Measurements from ENCODE around the gene MYH16.
"Not testable (repeated sequence)": the region's sequence is repeated elsewhere in the genome, so short reads cannot be mapped to it uniquely, and the experiment has no call there.

The MYH16 gene

DNA sequence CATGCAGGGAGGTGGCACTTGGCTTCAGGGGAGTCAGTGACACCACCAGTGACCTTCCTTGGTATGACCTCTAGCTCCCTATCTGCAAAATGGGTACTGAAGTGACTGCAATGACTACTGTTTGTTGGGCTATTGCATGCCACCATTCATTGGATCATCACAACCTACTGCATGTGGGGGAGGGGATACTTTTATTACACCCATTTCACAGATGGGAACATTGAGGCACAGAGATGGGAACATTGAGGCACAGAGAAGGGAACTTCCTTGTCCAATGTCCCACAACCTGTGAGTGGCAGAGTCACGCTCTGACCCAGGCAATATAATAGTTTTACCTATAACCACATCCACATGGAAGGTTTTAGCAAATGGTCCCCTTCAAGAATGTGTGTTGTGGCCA lies 12.2 kb upstream of the MYH16 start:
- no peak for DNase-seq (ENCODE audit: low read depth, low spot score)
- Histone ChIP-seq H3K9ac (ENCODE audit: insufficient read length, low read depth) (no peak overlapping the region), H3K9me3 (ENCODE audit: insufficient read depth, low read length) (no peaks in the 10 kb centered on the region), H3K27me3 (ENCODE audit: insufficient read depth, insufficient read length) (no peaks in the 10 kb centered on the region), H3K4me1 (ENCODE audit: insufficient read depth, insufficient read length) (no peaks in the 10 kb centered on the region), H3K36me3 (ENCODE audit: insufficient read depth, insufficient read length, low read length) (no peaks in the 10 kb centered on the region), H3K4me3 (ENCODE audit: insufficient read length, low read depth) (no peak overlapping the region)
- TF ChIP-seq SUZ12 (IDR thresholded peaks at IDR 0.05; ENCODE audit: extremely low read depth, insufficient read depth, insufficient read length) (no peak), YY1 (IDR thresholded peaks at IDR 0.05; ENCODE audit: insufficient read depth, insufficient read length) (no peak), ZNF274 (IDR thresholded peaks at IDR 0.05; ENCODE audit: low read depth, low read length) (no peak)

DNA sequence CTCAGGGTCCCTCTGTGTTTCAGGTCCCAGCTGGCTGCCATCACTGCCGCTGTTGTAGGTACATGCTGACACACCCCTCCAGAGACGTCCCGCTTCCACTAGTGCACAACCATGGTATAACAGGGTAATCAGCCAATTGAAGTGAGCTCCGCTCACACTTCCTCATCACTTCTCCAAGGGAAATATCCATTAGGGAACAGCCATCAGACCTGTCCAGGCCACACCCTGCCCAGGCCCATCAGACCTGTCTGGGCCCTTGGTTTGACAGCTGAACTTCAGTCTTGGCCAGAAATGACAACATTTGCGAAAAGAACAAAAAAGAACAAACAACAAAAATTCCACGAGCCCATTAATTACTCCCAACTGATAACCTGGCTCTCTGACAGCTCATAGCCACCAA lies 11.0 kb upstream of the MYH16 start:
- Histone ChIP-seq H3K4me1 (ENCODE audit: insufficient read depth, insufficient read length) (no peaks in the 10 kb centered on the region), H3K36me3 (ENCODE audit: insufficient read depth, insufficient read length, low read length) (no peaks in the 10 kb centered on the region), H3K9ac (ENCODE audit: insufficient read length, low read depth) (no peak overlapping the region), H3K27me3 (ENCODE audit: insufficient read depth, insufficient read length) (no peaks in the 10 kb centered on the region), H3K4me3 (ENCODE audit: insufficient read length, low read depth) (no peak overlapping the region), H3K9me3 (ENCODE audit: insufficient read depth, low read length) (no peaks in the 10 kb centered on the region)
- DNase-seq (ENCODE audit: low read depth, low spot score) = no peak
- no peak for TF ChIP-seq SUZ12 (IDR thresholded peaks at IDR 0.05; ENCODE audit: extremely low read depth, insufficient read depth, insufficient read length)
- no peak for TF ChIP-seq ZNF274 (IDR thresholded peaks at IDR 0.05; ENCODE audit: low read depth, low read length)
- TF ChIP-seq YY1 (IDR thresholded peaks at IDR 0.05; ENCODE audit: insufficient read depth, insufficient read length) = no peak

DNA sequence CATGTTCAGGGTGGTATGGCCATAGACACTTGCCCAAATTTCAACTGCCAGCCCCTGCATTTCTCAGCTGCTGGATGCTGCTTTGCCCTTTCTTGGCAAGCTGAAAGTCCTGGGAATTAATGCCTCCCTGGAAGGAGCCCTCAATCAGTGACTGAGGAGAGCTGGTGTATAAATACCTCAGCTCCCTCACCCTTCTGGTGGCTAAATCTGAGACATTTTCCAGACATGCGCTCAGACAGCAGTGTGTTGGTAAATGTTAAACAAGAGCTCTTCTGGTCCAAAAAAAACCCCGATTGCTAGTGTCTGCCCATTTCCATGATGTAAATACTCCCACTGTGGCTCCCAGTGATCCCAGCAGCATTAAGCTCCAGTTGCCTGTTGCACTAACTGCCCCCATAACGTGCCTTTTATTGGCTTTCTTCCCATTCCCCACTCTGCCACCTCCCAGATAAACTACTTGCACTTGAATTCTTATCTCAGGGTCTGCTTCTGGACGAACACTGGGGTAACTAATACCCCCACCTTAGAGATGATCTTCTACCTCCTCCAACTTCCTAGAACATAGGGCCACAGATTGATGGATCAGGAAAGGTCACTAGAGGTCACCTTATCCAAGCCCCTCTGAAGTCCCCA lies 6.7 kb upstream of the MYH16 start:
- H3K4me3 ChIP-seq (ENCODE audit: insufficient read length, low read depth) = no peak overlapping the region
- peaks cover 5% of the 10 kb centered on the region for H3K4me1 ChIP-seq (ENCODE audit: insufficient read depth, insufficient read length)
- no peak for DNase-seq (ENCODE audit: low read depth, low spot score)
- TF ChIP-seq ZNF274 (IDR thresholded peaks at IDR 0.05; ENCODE audit: low read depth, low read length) (no peak), YY1 (IDR thresholded peaks at IDR 0.05; ENCODE audit: insufficient read depth, insufficient read length) (no peak), SUZ12 (IDR thresholded peaks at IDR 0.05; ENCODE audit: extremely low read depth, insufficient read depth, insufficient read length) (no peak)
- H3K27me3 ChIP-seq (ENCODE audit: insufficient read depth, insufficient read length) = no peaks in the 10 kb centered on the region
- no peaks in the 10 kb centered on the region for H3K9me3 ChIP-seq (ENCODE audit: insufficient read depth, low read length)
- H3K36me3 ChIP-seq (ENCODE audit: insufficient read depth, insufficient read length, low read length) = no peaks in the 10 kb centered on the region
- H3K9ac ChIP-seq (ENCODE audit: insufficient read length, low read depth) = no peak overlapping the region

DNA sequence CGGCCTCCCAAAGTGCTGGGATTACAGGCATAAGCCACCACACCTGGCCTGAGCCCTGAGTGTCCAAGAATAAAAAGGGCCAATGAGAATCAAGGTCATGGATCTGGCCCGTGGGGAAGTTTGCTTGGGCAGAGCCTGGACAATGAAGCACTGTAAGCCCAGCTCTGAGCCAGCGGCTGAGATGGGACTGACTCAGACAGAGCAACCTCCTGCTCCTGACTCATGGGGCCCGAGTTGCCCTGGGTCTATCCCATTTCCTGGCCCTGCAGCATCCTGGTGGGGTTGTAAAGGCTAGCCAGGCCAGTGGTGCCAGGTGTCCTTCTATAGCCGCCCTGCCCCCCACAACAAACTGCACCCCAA lies 5.2 kb upstream of the MYH16 start:
- no peak for TF ChIP-seq SUZ12 (IDR thresholded peaks at IDR 0.05; ENCODE audit: extremely low read depth, insufficient read depth, insufficient read length)
- no peak for TF ChIP-seq ZNF274 (IDR thresholded peaks at IDR 0.05; ENCODE audit: low read depth, low read length)
- no peak for DNase-seq (ENCODE audit: low read depth, low spot score)
- no peak overlapping the region for H3K4me3 ChIP-seq (ENCODE audit: insufficient read length, low read depth)

DNA sequence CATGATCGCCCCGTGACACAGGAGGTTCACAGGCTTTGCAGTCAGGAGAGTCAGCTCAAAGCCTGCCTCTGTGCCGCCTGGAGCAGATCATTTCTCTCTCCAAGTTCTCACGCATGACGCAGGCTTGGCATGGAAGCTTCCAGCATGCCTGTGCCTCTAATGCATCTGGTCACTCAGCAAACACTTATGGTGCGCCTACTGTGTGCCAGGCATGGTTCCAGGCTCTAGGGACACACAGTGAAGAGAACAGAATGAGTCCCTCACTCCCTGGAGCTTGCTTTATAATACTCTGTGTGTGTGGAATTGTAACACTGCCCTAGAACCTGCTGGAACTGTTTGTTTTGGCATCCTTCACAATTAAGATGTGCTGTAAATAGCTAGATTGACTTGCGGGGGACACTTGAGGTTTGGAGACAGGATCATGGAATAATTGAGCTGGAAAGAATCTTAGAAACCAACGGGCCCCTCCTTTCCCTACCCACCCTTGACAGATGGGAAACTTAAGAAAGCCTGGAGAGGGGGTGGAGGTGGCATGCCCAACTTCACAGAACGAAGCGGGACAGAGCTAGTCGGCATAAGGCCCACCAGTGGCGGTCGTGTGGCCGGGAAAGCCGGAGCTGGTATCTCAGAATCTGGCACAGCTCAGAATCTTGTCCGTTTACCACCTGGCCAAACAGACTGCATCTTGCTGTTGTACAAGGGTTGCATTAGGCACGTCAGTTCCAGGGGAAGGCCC lies 4.6 kb upstream of the MYH16 start:
- Histone ChIP-seq H3K27me3 (ENCODE audit: insufficient read depth, insufficient read length) (no peaks in the 10 kb centered on the region), H3K4me1 (ENCODE audit: insufficient read depth, insufficient read length) (peaks cover 5% of the 10 kb centered on the region), H3K36me3 (ENCODE audit: insufficient read depth, insufficient read length, low read length) (no peaks in the 10 kb centered on the region), H3K9ac (ENCODE audit: insufficient read length, low read depth) (no peak overlapping the region), H3K9me3 (ENCODE audit: insufficient read depth, low read length) (no peaks in the 10 kb centered on the region), H3K4me3 (ENCODE audit: insufficient read length, low read depth) (no peak overlapping the region)
- DNase-seq (ENCODE audit: low read depth, low spot score) = no peak
- TF ChIP-seq SUZ12 (IDR thresholded peaks at IDR 0.05; ENCODE audit: extremely low read depth, insufficient read depth, insufficient read length) = no peak
- TF ChIP-seq ZNF274 (IDR thresholded peaks at IDR 0.05; ENCODE audit: low read depth, low read length) = no peak
- TF ChIP-seq YY1 (IDR thresholded peaks at IDR 0.05; ENCODE audit: insufficient read depth, insufficient read length) = no peak

More for the DNA sequence above, 5.2 kb upstream of the MYH16 start:
- Histone ChIP-seq H3K9me3 (ENCODE audit: insufficient read depth, low read length) (no peaks in the 10 kb centered on the region), H3K27me3 (ENCODE audit: insufficient read depth, insufficient read length) (no peaks in the 10 kb centered on the region), H3K4me1 (ENCODE audit: insufficient read depth, insufficient read length) (peaks cover 5% of the 10 kb centered on the region), H3K36me3 (ENCODE audit: insufficient read depth, insufficient read length, low read length) (no peaks in the 10 kb centered on the region), H3K9ac (ENCODE audit: insufficient read length, low read depth) (no peak overlapping the region)

DNA sequence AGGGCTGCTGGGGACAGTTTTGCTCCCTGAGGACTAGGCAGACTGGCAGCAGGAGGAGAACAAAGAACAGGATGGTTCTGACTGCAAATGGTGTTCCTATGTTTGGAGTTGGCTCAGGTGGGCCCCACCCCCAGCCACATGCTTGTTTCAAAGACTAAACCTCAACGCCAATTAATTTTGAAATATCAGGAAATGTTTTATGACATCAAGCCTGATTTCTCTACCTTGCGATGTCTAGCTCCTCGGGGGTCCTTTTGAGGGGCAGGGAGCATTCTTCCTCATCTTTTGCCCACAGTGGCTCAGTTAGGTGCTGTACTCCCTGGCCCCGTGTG lies 4.1 kb upstream of the MYH16 start:
- Histone ChIP-seq H3K4me1 (ENCODE audit: insufficient read depth, insufficient read length) (peaks cover 5% of the 10 kb centered on the region), H3K4me3 (ENCODE audit: insufficient read length, low read depth) (no peak overlapping the region), H3K9me3 (ENCODE audit: insufficient read depth, low read length) (no peaks in the 10 kb centered on the region), H3K27me3 (ENCODE audit: insufficient read depth, insufficient read length) (no peaks in the 10 kb centered on the region), H3K36me3 (ENCODE audit: insufficient read depth, insufficient read length, low read length) (no peaks in the 10 kb centered on the region), H3K9ac (ENCODE audit: insufficient read length, low read depth) (no peak overlapping the region)
- TF ChIP-seq ZNF274 (IDR thresholded peaks at IDR 0.05; ENCODE audit: low read depth, low read length) (no peak), YY1 (IDR thresholded peaks at IDR 0.05; ENCODE audit: insufficient read depth, insufficient read length) (no peak), SUZ12 (IDR thresholded peaks at IDR 0.05; ENCODE audit: extremely low read depth, insufficient read depth, insufficient read length) (no peak)
- no peak for DNase-seq (ENCODE audit: low read depth, low spot score)

DNA sequence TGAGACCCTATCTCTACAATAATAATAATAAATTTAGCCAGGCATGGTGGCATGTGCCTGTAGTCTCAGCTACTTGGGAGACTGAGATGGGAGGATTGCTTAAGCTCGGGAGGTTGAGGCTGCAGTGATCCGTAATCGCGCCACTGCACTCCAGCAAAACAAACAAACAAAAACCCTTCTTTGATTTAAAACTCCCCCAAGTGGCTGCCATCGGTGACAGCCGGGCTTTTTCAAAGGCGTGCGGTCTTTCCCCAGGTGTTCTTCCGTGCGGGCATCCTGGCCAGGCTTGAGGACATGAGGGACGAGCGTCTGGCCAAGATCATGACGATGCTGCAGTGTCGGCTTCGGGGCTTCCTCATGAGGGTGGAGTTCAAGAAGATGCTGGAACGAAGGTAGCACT lies 1.9 kb upstream of the MYH16 start:
- H3K36me3 ChIP-seq (ENCODE audit: insufficient read depth, insufficient read length, low read length) = no peaks in the 10 kb centered on the region
- H3K9me3 ChIP-seq (ENCODE audit: insufficient read depth, low read length) = no peaks in the 10 kb centered on the region
- no peak for DNase-seq (ENCODE audit: low read depth, low spot score)
- TF ChIP-seq YY1 (IDR thresholded peaks at IDR 0.05; ENCODE audit: insufficient read depth, insufficient read length) = no peak
- no peak for TF ChIP-seq ZNF274 (IDR thresholded peaks at IDR 0.05; ENCODE audit: low read depth, low read length)
- TF ChIP-seq SUZ12 (IDR thresholded peaks at IDR 0.05; ENCODE audit: extremely low read depth, insufficient read depth, insufficient read length) = no peak
- H3K4me1 ChIP-seq (ENCODE audit: insufficient read depth, insufficient read length) = peaks cover 5% of the 10 kb centered on the region
- no peak overlapping the region for H3K9ac ChIP-seq (ENCODE audit: insufficient read length, low read depth)
- H3K4me3 ChIP-seq (ENCODE audit: insufficient read length, low read depth) = no peak overlapping the region
- no peaks in the 10 kb centered on the region for H3K27me3 ChIP-seq (ENCODE audit: insufficient read depth, insufficient read length)

DNA sequence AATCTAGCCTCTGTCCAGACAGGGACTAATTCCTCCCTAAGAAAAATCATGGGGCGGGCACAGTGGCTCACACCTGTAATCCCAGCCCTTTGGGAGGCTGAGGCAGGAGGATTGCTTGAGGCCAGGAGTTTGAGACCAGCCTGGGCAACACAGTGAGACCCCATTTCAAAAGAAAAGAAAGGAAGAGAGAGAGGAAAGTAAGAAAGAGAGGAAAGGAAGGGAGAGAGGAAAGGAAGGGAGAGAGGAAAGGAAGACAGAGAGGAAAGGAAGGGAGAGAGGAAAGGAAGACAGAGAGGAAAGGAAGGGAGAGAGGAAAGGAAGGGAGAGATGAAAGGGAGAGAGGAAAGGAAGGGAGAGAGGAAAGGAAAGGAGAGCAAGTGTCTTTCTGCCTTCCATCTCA lies 922 bp downstream of the MYH16 start:
- not testable (repeated sequence) for H3K4me1 ChIP-seq (ENCODE audit: insufficient read depth, insufficient read length); H3K9me3 ChIP-seq (ENCODE audit: insufficient read depth, low read length); H3K27me3 ChIP-seq (ENCODE audit: insufficient read depth, insufficient read length); DNase-seq (ENCODE audit: low read depth, low spot score); H3K36me3 ChIP-seq (ENCODE audit: insufficient read depth, insufficient read length, low read length); H3K9ac ChIP-seq (ENCODE audit: insufficient read length, low read depth); H3K4me3 ChIP-seq (ENCODE audit: insufficient read length, low read depth)

DNA sequence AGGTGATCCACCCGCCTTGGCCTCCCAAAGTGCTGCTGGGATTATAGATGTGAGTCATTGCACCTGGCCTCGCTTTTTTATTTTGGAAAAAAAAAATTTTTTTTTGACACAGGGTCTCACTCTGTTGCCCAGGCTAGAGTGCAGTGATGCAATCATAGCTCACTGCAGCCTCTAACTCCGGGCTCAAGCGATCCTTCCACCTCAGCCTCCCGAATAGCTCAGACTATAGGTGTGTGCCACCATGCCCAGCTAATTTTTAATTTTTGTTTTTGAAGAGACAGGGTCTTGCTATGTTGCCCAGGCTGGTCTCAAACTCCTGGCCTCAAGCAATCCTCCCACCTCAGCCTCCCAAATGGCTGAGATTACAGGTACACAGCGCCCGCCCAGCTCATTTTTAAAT lies 2.3 kb downstream of the MYH16 start:
- not testable (repeated sequence) for H3K36me3 ChIP-seq (ENCODE audit: insufficient read depth, insufficient read length, low read length); H3K9me3 ChIP-seq (ENCODE audit: insufficient read depth, low read length); H3K9ac ChIP-seq (ENCODE audit: insufficient read length, low read depth); H3K4me3 ChIP-seq (ENCODE audit: insufficient read length, low read depth); DNase-seq (ENCODE audit: low read depth, low spot score); H3K27me3 ChIP-seq (ENCODE audit: insufficient read depth, insufficient read length); H3K4me1 ChIP-seq (ENCODE audit: insufficient read depth, insufficient read length)
